Body of pancreas (tissue), 4 donors: Measurements from ENCODE around the gene SPOCK1. TPM values are rescaled to one million over a fixed set of nuclear protein-coding genes. Genes with fewer than 3 reads are reported as not detected.
A peak's percentile ranks its signal among the peaks of the same experiment; 100 is the strongest.

Source experiments
- ATAC-seq: fragments of 150-250 bp; one replicate; pipeline ENCODE4 v1.9.1; 2016
- DNase-seq, 4 donors: peaks; one replicate each; pipeline ENCODE4 v3.0.0-alpha.2; 2019
- H3K27ac ChIP-seq, 4 donors: fragments of 200-600 bp; sonication (generic); 1 replicate in 3 of 4; 2 replicates in 1 of 4; pipeline versions ENCODE4 v1.5.1 to v1.6.1; 2016 to 2019; ENCODE audit warnings: mild to moderate bottlenecking in 1 of 4, mixed read lengths in 1 of 4, moderate library complexity in 1 of 4
- H3K27me3 ChIP-seq, 2 donors: fragments of 200-600 bp; sonication (generic); one replicate each; pipeline ENCODE4 v1.6.0; 2016; ENCODE audit warnings: mild to moderate bottlenecking in 1 of 2
- H3K36me3 ChIP-seq, 2 donors: fragments of 200-600 bp; sonication (generic); replicated peaks in 1 of 2; 2 replicates each; pipeline ENCODE4 v1.5.1; 2016; ENCODE audit warnings: low read depth in 2 of 2; ENCODE audit not compliant: insufficient read depth in 1 of 2
- H3K4me1 ChIP-seq: fragments of 200-600 bp; sonication (generic); one replicate; pipeline ENCODE4 v1.6.0; 2016
- H3K4me3 ChIP-seq, 2 donors: fragments of 200-600 bp; sonication (generic); 1 replicate in 1 of 2; 2 replicates in 1 of 2; pipeline ENCODE4 v1.5.1; 2016 to 2019
- H3K9me3 ChIP-seq, 3 donors: fragments of 200-600 bp; sonication (generic); 1 replicate in 2 of 3; 2 replicates in 1 of 3; pipeline ENCODE4 v1.5.1; 2016
- POLR2A ChIP-seq, 3 donors: fragments of 450-650 bp; IDR thresholded peaks; one replicate each; pipeline ENCODE4 v1.6.1; 2016; ENCODE audit warnings: antibody characterized with exemption in 3 of 3, mild to moderate bottlenecking in 2 of 3
- WGBS, 2 donors: methylation state at CpG; one replicate each; pipeline ENCODE4 v1.1.5; 2017; 5-methylcytosine and 5-hydroxymethylcytosine counted together
- intact Hi-C: fragments of 100-400 bp; cut with DNase I; formaldehyde crosslinking; loops from one replicate; pipeline ENCODE4 v1.15.1; 2023
- total RNA-seq, 2 donors: library from RNA; depleted of rRNA; stranded (reverse); fragments of >200 nt; gene quantifications; one replicate each; pipeline ENCODE4 v1.1.0, GENCODE V29; 2016
- TF ChIP-seq, protein P1 (sequence below), 7 experiments: fragments of 450-650 bp in 4 of 7; fragments of 200-600 bp in 3 of 7; sonication (generic) in 3 of 7; IDR thresholded peaks; one replicate each; pipeline ENCODE4 v1.5.1; 2016 to 2019; ENCODE audit warnings: antibody characterized with exemption in 7 of 7

Gene SPOCK1
- total RNA-seq, 2 donors from 2014 or later: 22.4 to 30.6 TPM

DNA sequence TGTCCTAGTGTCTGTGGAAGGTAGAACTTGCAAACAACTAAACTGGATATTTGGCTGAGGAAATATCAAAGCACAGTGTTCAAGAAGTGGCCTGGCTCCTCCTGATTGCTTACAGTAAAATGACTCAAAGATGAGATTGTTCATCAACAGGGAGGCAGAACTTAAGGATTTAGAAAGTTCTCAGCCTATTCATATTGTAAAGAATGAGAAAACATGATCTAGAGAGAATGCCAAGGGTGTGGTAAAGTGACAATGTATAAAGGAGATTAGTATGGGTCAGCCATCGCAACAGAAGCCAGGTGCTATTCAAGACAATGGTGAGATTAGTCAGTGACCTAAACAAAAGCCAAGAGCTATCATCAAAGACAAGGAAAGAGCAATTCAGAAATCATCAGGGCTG is 372.3 kb downstream of the SPOCK1 start:
- Histone ChIP-seq H3K27me3 (no peaks in the 10 kb centered on the region), H3K27ac (peak overlapping the region in 1 of 4 donors; percentile 2), H3K36me3 (no peaks in the 10 kb centered on the region), H3K4me1 (peaks cover 28% of the 10 kb centered on the region), H3K9me3 (no peaks in the 10 kb centered on the region), H3K4me3 (no peak overlapping the region)
- TF ChIP-seq, protein P1, sequence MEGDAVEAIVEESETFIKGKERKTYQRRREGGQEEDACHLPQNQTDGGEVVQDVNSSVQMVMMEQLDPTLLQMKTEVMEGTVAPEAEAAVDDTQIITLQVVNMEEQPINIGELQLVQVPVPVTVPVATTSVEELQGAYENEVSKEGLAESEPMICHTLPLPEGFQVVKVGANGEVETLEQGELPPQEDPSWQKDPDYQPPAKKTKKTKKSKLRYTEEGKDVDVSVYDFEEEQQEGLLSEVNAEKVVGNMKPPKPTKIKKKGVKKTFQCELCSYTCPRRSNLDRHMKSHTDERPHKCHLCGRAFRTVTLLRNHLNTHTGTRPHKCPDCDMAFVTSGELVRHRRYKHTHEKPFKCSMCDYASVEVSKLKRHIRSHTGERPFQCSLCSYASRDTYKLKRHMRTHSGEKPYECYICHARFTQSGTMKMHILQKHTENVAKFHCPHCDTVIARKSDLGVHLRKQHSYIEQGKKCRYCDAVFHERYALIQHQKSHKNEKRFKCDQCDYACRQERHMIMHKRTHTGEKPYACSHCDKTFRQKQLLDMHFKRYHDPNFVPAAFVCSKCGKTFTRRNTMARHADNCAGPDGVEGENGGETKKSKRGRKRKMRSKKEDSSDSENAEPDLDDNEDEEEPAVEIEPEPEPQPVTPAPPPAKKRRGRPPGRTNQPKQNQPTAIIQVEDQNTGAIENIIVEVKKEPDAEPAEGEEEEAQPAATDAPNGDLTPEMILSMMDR (IDR thresholded peaks at IDR 0.05): no peak
- no peak for TF ChIP-seq POLR2A (IDR thresholded peaks at IDR 0.05)
- ATAC-seq (no peak), DNase-seq (no peak)
- 76 to 97% methylated on average over 1 of the region's 1 CpG for WGBS, 2 donors
- intact Hi-C loops: no loop called here

DNA sequence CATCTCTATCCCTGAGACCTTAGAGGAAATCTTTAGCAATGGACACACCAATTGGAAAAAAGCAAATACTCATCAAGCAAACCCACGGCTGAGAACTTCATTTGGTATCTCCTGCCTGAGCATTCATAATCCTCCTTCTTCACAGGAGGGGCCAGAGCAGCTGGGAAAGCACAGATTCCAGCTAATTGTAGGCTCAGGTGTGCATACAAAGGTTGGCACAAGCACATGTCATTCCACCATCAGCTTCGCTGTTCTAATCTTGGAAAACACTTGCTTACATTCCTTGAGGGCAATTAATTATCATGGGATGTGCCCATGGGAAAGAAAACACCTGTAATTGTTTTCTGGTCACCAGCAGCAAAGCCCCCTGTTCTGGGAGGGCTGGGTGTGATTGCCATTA is 376.6 kb downstream of the SPOCK1 start:
- peak; percentile 62 for ATAC-seq
- H3K9me3 ChIP-seq: no peaks in the 10 kb centered on the region
- no peaks in the 10 kb centered on the region for H3K27me3 ChIP-seq
- intact Hi-C loops: no loop called here
- peaks cover 32% of the 10 kb centered on the region for H3K4me1 ChIP-seq
- TF ChIP-seq, protein P1 (IDR thresholded peaks at IDR 0.05): no peak
- TF ChIP-seq POLR2A (IDR thresholded peaks at IDR 0.05): no peak
- no peak overlapping the region for H3K4me3 ChIP-seq
- no peaks in the 10 kb centered on the region for H3K36me3 ChIP-seq
- 16 to 18% methylated on average over 2 of the region's 2 CpGs for WGBS, 2 donors
- DNase-seq: peak in 3 of 4 donors; percentile 15 to 61 (median 28)
- H3K27ac ChIP-seq: peak overlapping the region in 3 of 4 donors; percentile 14 to 29 (median 18)

DNA sequence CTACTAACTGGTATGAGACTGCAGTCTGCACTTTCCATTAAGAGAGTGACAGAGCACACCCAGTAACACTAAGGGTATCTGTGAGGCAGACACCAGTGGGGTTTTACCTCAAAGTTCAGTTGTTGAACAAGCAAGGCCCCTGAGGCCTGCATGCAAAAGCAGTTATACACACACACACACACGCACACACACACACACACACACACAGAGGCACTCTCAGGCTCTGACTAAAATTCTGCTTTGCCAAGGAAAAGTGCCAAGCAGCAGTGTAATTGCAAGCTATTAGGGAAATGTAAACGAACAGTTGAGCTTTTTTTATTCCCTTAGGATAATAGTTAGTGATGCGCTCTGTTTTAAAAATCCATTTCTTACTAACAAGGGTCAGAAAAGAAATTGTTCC is 377.1 kb downstream of the SPOCK1 start:
- Histone ChIP-seq H3K27me3 (no peaks in the 10 kb centered on the region), H3K27ac (peak overlapping the region in 3 of 4 donors; percentile 13 to 18 (median 14)), H3K4me3 (no peak overlapping the region), H3K4me1 (peaks cover 31% of the 10 kb centered on the region), H3K9me3 (no peaks in the 10 kb centered on the region), H3K36me3 (no peaks in the 10 kb centered on the region)
- 16 to 25% methylated on average over 3 of the region's 3 CpGs for WGBS, 2 donors
- DNase-seq (peak; percentile 27 to 55 (median 46)), ATAC-seq (peak; percentile 47)
- intact Hi-C loops: no loop called here
- TF ChIP-seq POLR2A (IDR thresholded peaks at IDR 0.05): no peak
- TF ChIP-seq, protein P1 (IDR thresholded peaks at IDR 0.05): no peak

DNA sequence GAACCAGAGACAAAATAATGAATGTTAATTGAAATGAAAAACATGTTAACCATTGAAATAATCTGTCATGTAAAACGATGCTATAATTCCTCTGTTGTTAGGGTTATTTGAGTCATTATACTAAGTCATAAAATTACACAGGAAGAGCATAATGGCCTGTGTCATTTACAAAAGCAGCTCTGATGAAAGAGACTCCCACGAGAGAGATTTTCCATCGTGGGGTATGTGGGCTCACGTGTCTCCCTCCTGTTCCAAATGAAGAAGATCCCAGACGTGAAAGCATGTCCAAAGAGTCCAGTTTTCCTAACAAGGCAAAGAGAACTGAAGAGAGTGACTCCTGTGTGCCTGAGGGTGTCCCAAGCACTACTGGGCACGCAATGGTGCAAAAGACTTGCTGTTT is 379.8 kb downstream of the SPOCK1 start:
- intact Hi-C loops: no loop called here
- WGBS, 2 donors: 78 to 84% methylated on average over 6 of the region's 6 CpGs
- Histone ChIP-seq H3K4me3 (no peak overlapping the region), H3K27me3 (no peaks in the 10 kb centered on the region), H3K9me3 (no peaks in the 10 kb centered on the region), H3K36me3 (no peaks in the 10 kb centered on the region), H3K27ac (no peak overlapping the region), H3K4me1 (peaks cover 38% of the 10 kb centered on the region)
- ATAC-seq (no peak), DNase-seq (no peak)
- TF ChIP-seq, protein P1 (IDR thresholded peaks at IDR 0.05): no peak
- no peak for TF ChIP-seq POLR2A (IDR thresholded peaks at IDR 0.05)

DNA sequence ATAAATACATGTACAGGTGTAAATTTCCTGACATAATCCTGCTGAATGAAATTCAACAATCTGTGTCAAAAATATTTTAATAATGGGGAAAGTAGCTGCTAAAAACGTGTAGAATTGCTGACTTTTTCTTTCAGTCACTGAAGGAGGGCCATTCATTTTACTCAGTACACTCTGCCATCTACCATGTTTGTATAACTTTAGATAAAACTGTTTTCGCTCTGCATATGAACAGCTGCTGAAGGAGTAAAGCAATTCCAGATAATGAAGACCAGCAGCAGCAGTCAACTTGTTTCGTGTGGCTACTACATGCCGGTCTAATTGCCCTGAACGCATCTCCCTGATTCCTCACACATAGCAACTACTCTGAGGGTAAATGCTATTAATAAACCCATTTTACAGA is 380.5 kb downstream of the SPOCK1 start:
- Histone ChIP-seq H3K9me3 (no peaks in the 10 kb centered on the region), H3K4me3 (no peak overlapping the region), H3K4me1 (peaks cover 38% of the 10 kb centered on the region), H3K27ac (no peak overlapping the region), H3K27me3 (no peaks in the 10 kb centered on the region), H3K36me3 (no peaks in the 10 kb centered on the region)
- ATAC-seq (no peak), DNase-seq (no peak)
- 29 to 35% methylated on average over 5 of the region's 5 CpGs for WGBS, 2 donors
- TF ChIP-seq, protein P1 (IDR thresholded peaks at IDR 0.05): no peak
- no peak for TF ChIP-seq POLR2A (IDR thresholded peaks at IDR 0.05)
- intact Hi-C loops: no loop called here
